T-helper 9 cell (primary cell): ENCODE measurements around the gene AGBL1.

Experiments
- DNase-seq: peaks from one replicate; pipeline ENCODE4 v3.0.0-alpha.2; 2020

AGBL1 gene

GRCh38 chr15:86247249-86247955 is 167.7 kb downstream of the AGBL1 start:
- no peak for DNase-seq

DNA sequence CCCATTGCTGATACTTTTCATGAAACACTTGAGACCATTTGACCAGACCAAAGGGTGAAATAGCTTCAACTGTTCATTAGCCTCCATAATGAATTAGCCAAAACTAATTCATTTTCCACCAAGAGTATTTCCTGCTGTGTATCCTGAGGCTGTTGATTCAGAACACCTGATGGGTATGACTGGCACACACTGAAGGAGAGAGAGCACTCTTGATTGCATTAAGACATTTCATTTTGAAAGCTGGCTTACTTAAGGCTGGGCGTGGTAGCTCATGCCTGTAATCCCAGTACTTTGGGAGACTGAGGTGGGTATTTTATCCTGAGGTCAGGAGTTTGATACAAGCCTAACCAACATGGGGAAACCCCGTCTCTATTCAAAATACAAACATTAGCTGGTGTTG is 175.6 kb downstream of the AGBL1 start:
- DNase-seq = no peak

DNA sequence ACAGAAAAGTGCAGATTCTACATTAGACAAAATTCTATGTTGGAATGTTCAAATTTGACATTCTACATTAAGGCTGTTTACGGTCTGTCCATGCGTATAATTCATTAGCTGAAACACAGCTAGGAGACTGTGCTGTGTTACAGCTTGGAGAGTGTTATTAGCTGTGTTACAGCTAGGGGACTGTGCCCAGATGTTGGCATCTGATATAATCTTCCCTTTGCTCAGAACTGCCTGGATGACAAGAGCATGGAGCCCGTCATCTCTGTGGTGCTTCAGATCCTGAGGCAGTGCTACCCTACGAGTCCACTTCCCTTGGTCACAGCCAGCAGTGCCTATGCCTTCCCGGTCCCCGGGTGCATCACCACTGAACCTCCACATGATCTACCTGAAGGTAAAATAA is 177.0 kb downstream of the AGBL1 start:
- no peak for DNase-seq

- no peak for DNase-seq
These were observed 179.9 kb downstream of the AGBL1 start for GRCh38 chr15:86259589-86259988.

GRCh38 chr15:86263230-86263629 is 183.6 kb downstream of the AGBL1 start:
- DNase-seq = no peak

DNA sequence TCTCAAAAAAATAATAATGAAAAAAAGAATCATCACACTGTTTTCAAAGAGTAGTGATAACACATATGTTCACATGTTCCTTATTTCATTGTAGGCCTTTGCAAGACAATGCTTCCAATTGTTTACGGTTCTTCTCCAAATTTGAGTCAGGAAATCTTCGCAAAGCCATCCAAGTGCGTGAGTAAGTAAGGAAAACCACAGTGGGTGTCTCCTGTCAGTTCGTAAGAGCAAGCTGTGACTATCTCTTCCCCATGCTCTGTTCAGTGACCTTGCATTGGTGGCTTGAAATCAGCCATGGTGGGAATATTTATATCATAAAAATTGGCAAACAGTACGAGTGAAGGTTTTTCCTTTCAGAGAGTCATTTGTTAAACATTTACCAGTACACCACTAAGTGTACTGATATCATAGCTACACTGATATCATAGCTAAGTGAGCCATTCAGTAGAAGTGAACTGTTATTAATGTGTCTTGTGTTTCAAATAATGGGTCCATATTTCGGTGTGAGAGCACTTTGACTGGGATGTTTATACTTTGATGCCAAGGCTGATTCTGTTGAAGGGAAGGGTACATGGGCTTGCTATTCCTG is 187.3 kb downstream of the AGBL1 start:
- DNase-seq = no peak

DNA sequence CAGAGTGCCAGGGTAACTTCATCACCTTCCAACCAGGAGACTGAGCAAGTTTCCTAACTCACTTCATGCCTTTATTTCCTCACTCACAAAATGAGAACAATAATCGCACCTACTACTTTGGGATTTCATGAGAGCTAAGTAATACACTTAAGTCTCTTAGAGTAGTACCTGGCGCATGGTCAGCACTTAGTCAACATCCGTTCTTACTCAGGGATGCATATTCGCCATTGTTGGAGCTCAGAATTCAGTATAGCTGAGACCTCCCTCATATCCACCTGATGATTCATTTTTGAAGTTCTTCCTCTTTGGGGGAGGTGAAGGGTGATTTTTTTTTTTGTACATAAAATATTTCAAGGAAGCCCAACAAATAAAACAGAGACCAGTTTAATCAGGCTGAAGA is 188.2 kb downstream of the AGBL1 start:
- DNase-seq = no peak

- DNase-seq = no peak
These were observed 188.9 kb downstream of the AGBL1 start for GRCh38 chr15:86268558-86268957.

DNA sequence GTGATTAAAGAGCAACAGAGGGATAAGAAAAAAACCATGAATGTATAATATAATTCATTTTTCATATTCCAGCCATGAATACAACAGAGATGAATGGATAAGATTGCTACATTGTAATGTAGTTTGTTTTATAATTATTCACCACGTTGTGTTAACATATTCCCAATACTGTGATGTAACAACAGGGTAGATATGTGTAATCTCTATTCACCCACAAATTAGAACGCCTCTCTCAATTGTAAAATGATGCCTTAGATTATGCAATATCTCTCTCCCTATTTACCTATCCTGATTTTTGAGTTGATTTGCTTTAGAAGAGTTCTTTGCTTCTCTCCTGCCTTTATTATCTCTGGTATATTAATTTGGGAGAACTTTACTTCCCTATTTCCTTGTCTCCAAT is 193.6 kb downstream of the AGBL1 start:
- DNase-seq = no peak

GRCh38 chr15:86275361-86275760 is 195.7 kb downstream of the AGBL1 start:
- DNase-seq = no peak

- DNase-seq = no peak
These were observed 198.9 kb downstream of the AGBL1 start for GRCh38 chr15:86278586-86278985.

GRCh38 chr15:86284635-86285034 is 205.0 kb downstream of the AGBL1 start:
- no peak for DNase-seq

DNA sequence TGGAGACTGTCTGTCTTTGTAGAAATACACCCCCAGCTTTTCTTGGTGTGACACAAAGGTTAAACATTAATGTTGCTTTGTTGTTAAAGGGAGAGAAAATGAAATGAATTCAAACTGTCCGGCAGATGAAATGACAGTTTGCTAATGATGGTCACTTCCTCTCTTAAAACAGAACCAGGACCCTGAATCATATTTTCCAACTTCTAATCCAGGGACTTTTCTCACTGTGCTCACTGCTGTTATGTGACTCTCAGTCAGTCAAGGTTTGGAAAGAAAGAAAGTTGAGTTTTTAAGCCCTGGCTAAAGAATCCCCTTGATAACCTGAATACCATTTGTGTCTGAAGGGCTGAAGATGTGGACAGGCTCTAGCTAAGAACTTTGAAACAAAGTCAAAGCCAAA is 215.8 kb downstream of the AGBL1 start:
- DNase-seq = no peak

DNA sequence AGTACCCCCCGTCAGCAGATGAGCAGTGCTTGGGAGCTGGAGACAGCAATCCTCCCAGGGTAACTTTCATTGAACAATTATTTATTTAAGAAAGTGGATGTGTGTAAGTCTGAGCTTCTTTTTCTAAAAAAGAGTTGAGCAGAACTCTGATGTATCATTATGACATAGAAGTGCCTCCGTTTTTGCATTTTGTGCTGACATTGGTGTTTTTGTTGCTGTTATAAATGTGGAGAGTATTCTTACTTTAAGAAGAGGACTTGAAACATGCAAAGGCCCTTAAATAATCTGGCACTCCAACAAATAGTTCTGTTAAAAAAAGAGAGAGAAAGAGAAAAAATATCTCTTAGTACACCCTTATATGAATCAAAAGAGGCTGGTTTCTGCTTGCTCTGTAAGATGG is 217.1 kb downstream of the AGBL1 start:
- no peak for DNase-seq

GRCh38 chr15:86300390-86301125 is 220.9 kb downstream of the AGBL1 start:
- no peak for DNase-seq

DNA sequence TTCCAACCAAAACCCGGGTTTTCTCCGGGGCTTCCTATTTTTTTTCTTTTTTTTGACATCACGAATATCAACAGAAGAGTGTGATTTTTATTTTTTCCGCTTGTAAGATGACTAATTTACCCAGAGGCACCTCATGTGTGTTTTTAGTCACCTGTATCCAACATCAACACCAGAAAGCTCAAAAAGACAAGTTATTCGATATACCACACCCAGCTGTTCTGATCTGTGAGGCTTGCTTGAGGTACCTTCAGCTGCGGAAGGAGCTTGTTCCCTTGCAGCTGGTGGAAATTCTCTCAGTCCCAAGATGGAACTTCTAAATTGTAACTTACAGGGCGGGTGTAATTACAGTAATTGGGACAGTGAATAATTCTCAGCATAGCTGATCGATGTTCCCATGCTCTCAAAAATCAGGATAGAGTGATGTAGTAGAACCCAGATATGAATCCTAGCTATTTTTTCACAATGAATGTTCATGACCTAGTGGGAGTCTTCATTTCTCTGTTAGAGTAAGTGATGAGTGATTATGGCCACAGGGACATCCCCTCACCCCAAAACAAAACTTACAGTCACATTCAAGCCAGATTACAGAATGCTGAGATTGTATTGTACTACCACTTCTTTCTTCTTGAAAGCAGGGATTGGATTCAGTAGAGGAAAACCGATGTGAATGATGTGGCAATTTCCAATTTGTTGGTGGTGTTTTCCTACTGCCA is 232.1 kb downstream of the AGBL1 start:
- DNase-seq = no peak

DNA sequence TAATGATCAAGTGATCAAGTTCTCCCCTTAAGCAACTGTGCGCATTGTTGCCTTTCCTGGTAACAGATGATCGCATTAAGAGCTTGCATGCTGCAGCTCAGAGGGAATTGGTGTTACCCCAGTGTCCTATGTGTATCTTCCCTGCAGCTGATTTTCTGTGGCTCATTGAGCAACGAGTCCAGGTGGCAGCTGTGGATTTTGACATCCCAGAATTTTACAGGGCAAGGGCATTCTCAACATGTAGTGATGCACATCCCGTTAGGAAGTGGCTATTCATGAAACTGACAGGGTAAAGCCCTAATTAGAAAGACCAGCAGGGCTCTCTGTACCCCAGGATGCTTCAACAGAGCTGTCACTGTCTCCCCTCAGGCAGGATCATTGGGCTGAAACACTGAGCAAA is 232.8 kb downstream of the AGBL1 start:
- DNase-seq = no peak

- no peak for DNase-seq
These were observed 236.5 kb downstream of the AGBL1 start for GRCh38 chr15:86316216-86316615.

DNA sequence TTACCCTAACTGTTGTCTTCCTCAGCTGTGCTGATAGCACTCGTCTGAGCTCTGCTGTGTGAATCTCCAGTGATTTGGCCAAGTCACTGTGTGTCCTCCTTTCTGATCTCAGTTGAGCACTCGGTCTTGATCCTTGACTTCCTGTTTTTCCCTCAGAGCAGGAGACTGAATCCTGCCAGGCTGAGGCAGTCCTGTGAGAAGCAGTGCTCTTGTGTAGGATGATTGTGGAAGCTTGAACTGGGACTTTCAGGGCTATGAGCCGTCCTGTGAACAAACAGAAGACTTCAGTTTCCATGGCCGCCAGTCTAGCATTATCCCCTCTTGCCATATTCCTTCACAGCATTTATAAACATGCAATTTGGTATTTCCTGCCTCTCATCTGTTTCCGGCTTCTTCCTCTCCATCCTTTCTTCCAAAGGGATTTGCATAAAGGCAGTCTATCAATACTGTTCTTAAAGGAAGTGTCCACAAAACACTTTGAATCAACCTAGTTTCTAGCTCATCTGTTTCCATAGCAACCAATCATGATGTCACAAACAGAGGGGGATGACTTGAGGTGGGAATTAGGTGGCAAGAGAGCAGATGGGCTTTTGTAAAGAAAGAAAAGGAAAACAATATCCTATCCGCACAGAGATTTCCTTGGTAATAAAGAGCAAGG is 237.2 kb downstream of the AGBL1 start:
- no peak for DNase-seq

DNA sequence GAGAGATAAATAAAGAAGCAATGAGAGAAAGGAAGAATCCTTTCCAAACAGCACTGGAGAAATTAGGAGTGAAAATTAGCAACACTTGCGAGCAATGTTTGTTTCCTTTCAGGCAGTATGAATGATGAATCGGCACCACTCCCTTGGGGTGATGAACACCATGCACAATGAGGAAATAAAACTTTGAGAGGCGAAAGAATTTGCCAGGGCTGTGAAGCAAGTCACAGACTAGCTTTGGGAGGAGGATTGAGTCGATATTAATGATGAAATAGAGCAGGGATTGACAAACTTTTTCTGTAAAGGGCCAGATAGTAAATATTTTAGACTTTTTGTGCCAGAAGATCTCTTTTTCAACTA is 237.7 kb downstream of the AGBL1 start:
- DNase-seq = no peak

DNA sequence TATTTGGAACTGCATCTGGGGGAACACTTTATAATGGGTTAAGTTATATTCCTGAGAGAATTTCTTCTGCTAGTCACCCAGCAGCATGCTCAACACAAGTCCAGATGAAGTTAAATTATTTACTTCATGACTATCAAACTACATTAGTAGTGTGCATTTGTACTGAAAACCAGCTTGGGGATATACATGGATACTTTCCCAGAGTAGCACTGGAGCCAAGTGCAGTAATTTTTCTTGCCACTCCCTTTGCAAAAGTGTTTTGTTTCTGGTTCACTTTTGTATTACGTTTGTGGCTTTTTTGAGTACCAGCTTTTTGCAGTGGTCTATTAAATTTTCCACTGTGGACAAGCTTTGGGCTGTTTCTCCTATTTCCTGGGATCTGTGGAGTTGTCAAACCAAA is 243.0 kb downstream of the AGBL1 start:
- DNase-seq = no peak

- no peak for DNase-seq
These were observed 247.7 kb downstream of the AGBL1 start for GRCh38 chr15:86327230-86327865.

GRCh38 chr15:86328658-86329057 is 249.0 kb downstream of the AGBL1 start:
- DNase-seq = no peak
